Keratinocyte (primary cell): ENCODE measurements around the gene FBXO44. TPM values are rescaled to one million over a fixed set of nuclear protein-coding genes. Genes with fewer than 3 reads are reported as not detected.

Experiments
- DNase-seq: peaks from one replicate; pipeline ENCODE4 v3.0.0-alpha.2; 2011; ENCODE audit warnings: low read depth, missing footprints, low spot score
- FAIRE-seq: peaks from 2 replicates; lab custom pipeline; 2011; peaks lifted over from hg19 to GRCh38; lab: Jason Lieb, UNC
- H2AFZ ChIP-seq: 2 replicates; pipeline ENCODE4 v1.6.0; 2012; ENCODE audit warnings: low read length, control low read depth, inconsistent platforms; ENCODE audit not compliant: control insufficient read depth
- H3K27ac ChIP-seq: 2 replicates; pipeline ENCODE4 v1.5.1; 2011; ENCODE audit warnings: low read length; ENCODE audit not compliant: control insufficient read depth, insufficient read depth
- H3K27me3 ChIP-seq: 3 replicates; pipeline ENCODE4 v1.6.0; 2011; ENCODE audit warnings: low read length; ENCODE audit not compliant: control insufficient read depth, insufficient read depth; ENCODE audit errors: extremely low read depth
- H3K36me3 ChIP-seq, 2 experiments: 2 replicates in 1 of 2; 3 replicates in 1 of 2; pipeline ENCODE4 v1.5.1; 2011; ENCODE audit warnings: low read length in 2 of 2, mild to moderate bottlenecking in 1 of 2; ENCODE audit not compliant: control insufficient read depth in 2 of 2, insufficient read depth in 2 of 2; ENCODE audit errors: extremely low read depth in 1 of 2
- H3K4me1 ChIP-seq: 3 replicates; pipeline ENCODE4 v1.5.1; 2011; ENCODE audit warnings: low read length; ENCODE audit not compliant: control insufficient read depth, insufficient read depth; ENCODE audit errors: extremely low read depth
- H3K4me2 ChIP-seq: 3 replicates; pipeline ENCODE4 v1.6.0; 2011; ENCODE audit warnings: low read depth, low read length; ENCODE audit not compliant: control insufficient read depth, insufficient read depth; ENCODE audit errors: extremely low read depth
- H3K4me3 ChIP-seq, 3 experiments: fragments of 200-600 bp in 1 of 3; sonication (generic) in 1 of 3; 2 replicates in 2 of 3; 3 replicates in 1 of 3; pipeline ENCODE4 v1.5.1; 2011 to 2016; ENCODE audit warnings: low read length in 3 of 3, mild to moderate bottlenecking in 3 of 3, control low read depth in 2 of 3, inconsistent platforms in 1 of 3, low read depth in 1 of 3, mixed read lengths in 1 of 3, mixed run types in 1 of 3, moderate library complexity in 1 of 3; ENCODE audit not compliant: control insufficient read depth in 2 of 3, insufficient read depth in 2 of 3; ENCODE audit errors: extremely low read depth in 1 of 3
- H3K79me2 ChIP-seq: 2 replicates; pipeline ENCODE4 v1.6.0; 2012; ENCODE audit warnings: low read length; ENCODE audit not compliant: control insufficient read depth, insufficient read depth
- H3K9ac ChIP-seq: 3 replicates; pipeline ENCODE4 v1.6.0; 2011; ENCODE audit warnings: low read length; ENCODE audit not compliant: control insufficient read depth, insufficient read depth; ENCODE audit errors: extremely low read depth
- H3K9me1 ChIP-seq: 3 replicates; pipeline ENCODE4 v1.6.0; 2011; ENCODE audit warnings: low read length; ENCODE audit not compliant: control insufficient read depth, insufficient read depth; ENCODE audit errors: extremely low read depth
- H3K9me3 ChIP-seq: 2 replicates; pipeline ENCODE4 v1.5.1; 2012; ENCODE audit warnings: low read depth, low read length; ENCODE audit not compliant: control insufficient read depth
- H4K20me1 ChIP-seq: 3 replicates; pipeline ENCODE4 v1.6.0; 2011; ENCODE audit warnings: low read length; ENCODE audit not compliant: control insufficient read depth, insufficient read depth; ENCODE audit errors: extremely low read depth
- EZH2 ChIP-seq: IDR thresholded peaks from one replicate; pipeline ENCODE4 v1.6.1; 2012; ENCODE audit warnings: inconsistent platforms, mild to moderate bottlenecking, low read length, moderate library complexity
- dilution Hi-C: fragments of 300-500 bp; cut with MboI; formaldehyde crosslinking; loops from one replicate; pipeline ENCODE4 v1.7.0; 2020; ENCODE audit warnings: low sequenced_read_pairs; ENCODE audit not compliant: extremely low pct_ligation_motif_present
- polyA plus RNA-seq, 5 experiments: library from polyadenylated mRNA; depleted of rRNA in 3 of 5; stranded (reverse) in 3 of 5; stranded (forward) in 1 of 5; unstranded in 1 of 5; fragments of >200 nt; gene quantifications; 1 replicate in 1 of 5; 2 replicates in 3 of 5; 3 replicates in 1 of 5; pipeline versions ENCODE4 v1.2.1 to v1.2.3, GENCODE V29; 2011 to 2012; ENCODE audit warnings: missing spikeins in 2 of 5, low read depth in 1 of 5, low replicate concordance in 1 of 5
- TF ChIP-seq, protein P1 (sequence below), 3 experiments: IDR thresholded peaks in 1 of 3; conservative IDR thresholded peaks in 1 of 3; optimal IDR thresholded peaks in 1 of 3; 2 replicates in 2 of 3; 3 replicates in 1 of 3; pipeline versions ENCODE3 to v1.5.1; 2011; ENCODE audit warnings: low read length in 3 of 3, mild to moderate bottlenecking in 3 of 3, moderate library complexity in 2 of 3, control low read depth in 1 of 3, inconsistent platforms in 1 of 3; ENCODE audit not compliant: insufficient read depth in 2 of 3; ENCODE audit errors: extremely low read depth in 1 of 3

The FBXO44 gene
- polyA plus RNA-seq, 1 donor (not counting 4 experiments of a cell fraction or from before 2014, with no cell fraction given): 23.1 TPM

GRCh38 chr1:11695861-11696260, 41.2 kb downstream of the FBXO44 start:
- dilution Hi-C loops: no loop called here
- peaks cover 55% of the 10 kb centered on the region for H3K27me3 ChIP-seq

GRCh38 chr1:11697188-11697892, 42.7 kb downstream of the FBXO44 start:
- no peak overlapping the region for H3K4me3 ChIP-seq
- no peak overlapping the region for H3K9ac ChIP-seq
- FAIRE-seq (no peak), DNase-seq (no peak)
- no peaks in the 10 kb centered on the region for H4K20me1 ChIP-seq
- no peak overlapping the region for H2AFZ ChIP-seq
- no peak overlapping the region for H3K27ac ChIP-seq
- no peaks in the 10 kb centered on the region for H3K9me3 ChIP-seq
- TF ChIP-seq EZH2: no peak
- TF ChIP-seq, protein P1, sequence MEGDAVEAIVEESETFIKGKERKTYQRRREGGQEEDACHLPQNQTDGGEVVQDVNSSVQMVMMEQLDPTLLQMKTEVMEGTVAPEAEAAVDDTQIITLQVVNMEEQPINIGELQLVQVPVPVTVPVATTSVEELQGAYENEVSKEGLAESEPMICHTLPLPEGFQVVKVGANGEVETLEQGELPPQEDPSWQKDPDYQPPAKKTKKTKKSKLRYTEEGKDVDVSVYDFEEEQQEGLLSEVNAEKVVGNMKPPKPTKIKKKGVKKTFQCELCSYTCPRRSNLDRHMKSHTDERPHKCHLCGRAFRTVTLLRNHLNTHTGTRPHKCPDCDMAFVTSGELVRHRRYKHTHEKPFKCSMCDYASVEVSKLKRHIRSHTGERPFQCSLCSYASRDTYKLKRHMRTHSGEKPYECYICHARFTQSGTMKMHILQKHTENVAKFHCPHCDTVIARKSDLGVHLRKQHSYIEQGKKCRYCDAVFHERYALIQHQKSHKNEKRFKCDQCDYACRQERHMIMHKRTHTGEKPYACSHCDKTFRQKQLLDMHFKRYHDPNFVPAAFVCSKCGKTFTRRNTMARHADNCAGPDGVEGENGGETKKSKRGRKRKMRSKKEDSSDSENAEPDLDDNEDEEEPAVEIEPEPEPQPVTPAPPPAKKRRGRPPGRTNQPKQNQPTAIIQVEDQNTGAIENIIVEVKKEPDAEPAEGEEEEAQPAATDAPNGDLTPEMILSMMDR (optimal IDR thresholded peaks at IDR 0.05 in 1 of 3, IDR thresholded peaks at IDR 0.05 in 1 of 3, conservative IDR thresholded peaks at IDR 0.05 in 1 of 3; ENCODE audit: extremely low read depth in 1 of 3, insufficient read depth in 2 of 3, low read length in 3 of 3): no peak
- no peaks in the 10 kb centered on the region for H3K79me2 ChIP-seq
- no peak overlapping the region for H3K4me2 ChIP-seq
- peaks cover 15% of the 10 kb centered on the region for H3K4me1 ChIP-seq
- H3K27me3 ChIP-seq: peaks cover 58% of the 10 kb centered on the region
- no peaks in the 10 kb centered on the region for H3K9me1 ChIP-seq
- dilution Hi-C loops: no loop called here
- H3K36me3 ChIP-seq: no peaks in the 10 kb centered on the region

More at GRCh38 chr1:11695861-11696260, 41.2 kb downstream of the FBXO44 start:
- H2AFZ ChIP-seq: no peak overlapping the region
- H3K4me2 ChIP-seq: no peak overlapping the region
- no peak overlapping the region for H3K4me3 ChIP-seq
- no peak for TF ChIP-seq EZH2
- H3K79me2 ChIP-seq: no peaks in the 10 kb centered on the region
- no peaks in the 10 kb centered on the region for H3K36me3 ChIP-seq
- H3K9ac ChIP-seq: no peak overlapping the region
- no peak for FAIRE-seq
- H4K20me1 ChIP-seq: no peaks in the 10 kb centered on the region
- H3K9me3 ChIP-seq: no peaks in the 10 kb centered on the region
- no peaks in the 10 kb centered on the region for H3K9me1 ChIP-seq
- no peak overlapping the region for H3K27ac ChIP-seq
- no peak for DNase-seq
- peaks cover 13% of the 10 kb centered on the region for H3K4me1 ChIP-seq

- Histone ChIP-seq H2AFZ (no peak overlapping the region), H3K9ac (no peak overlapping the region), H3K27me3 (peaks cover 59% of the 10 kb centered on the region), H3K4me2 (no peak overlapping the region), H3K4me1 (peaks cover 11% of the 10 kb centered on the region), H3K27ac (no peak overlapping the region), H4K20me1 (no peaks in the 10 kb centered on the region), H3K9me1 (no peaks in the 10 kb centered on the region), H3K79me2 (no peaks in the 10 kb centered on the region), H3K4me3 (no peak overlapping the region), H3K9me3 (no peaks in the 10 kb centered on the region), H3K36me3 (no peaks in the 10 kb centered on the region)
- DNase-seq (no peak), FAIRE-seq (no peak)
- dilution Hi-C loops: no loop called here
- no peak for TF ChIP-seq EZH2
- TF ChIP-seq, protein P1 (optimal IDR thresholded peaks at IDR 0.05 in 1 of 3, IDR thresholded peaks at IDR 0.05 in 1 of 3, conservative IDR thresholded peaks at IDR 0.05 in 1 of 3; ENCODE audit: extremely low read depth in 1 of 3, insufficient read depth in 2 of 3, low read length in 3 of 3): no peak
Measured at GRCh38 chr1:11697893-11698210, 43.2 kb downstream of the FBXO44 start.
